Stimulated activated CD8-positive, alpha-beta memory T cell treated with anti-CD3 and anti-CD28 coated beads, Interleukin-15, amount 100 ng/mL, for 4 hours (primary cell): ENCODE results near the gene IFITM10.
"Not testable (repeated sequence)": the region's sequence is repeated elsewhere in the genome, so short reads cannot be mapped to it uniquely, and the experiment has no call there.

Source experiments
- DNase-seq, 2 donors: peaks; one replicate each; pipeline ENCODE4 v3.0.0-alpha.2; 2020; ENCODE audit warnings: low read depth in 2 of 2

Gene IFITM10

GRCh38 chr11:1691878-1692707 lies 58.3 kb downstream of the IFITM10 start:
- no peak for DNase-seq

- DNase-seq = no peak
Observed at GRCh38 chr11:1691026-1691877, 59.1 kb downstream of the IFITM10 start.

- no peak for DNase-seq
Observed at GRCh38 chr11:1690167-1691025, 60.0 kb downstream of the IFITM10 start.

GRCh38 chr11:1689250-1690166 lies 60.9 kb downstream of the IFITM10 start:
- not testable (repeated sequence) for DNase-seq

- DNase-seq = not testable (repeated sequence)
Observed at GRCh38 chr11:1688336-1688947, 62.0 kb downstream of the IFITM10 start.

GRCh38 chr11:1686220-1686619 lies 64.2 kb downstream of the IFITM10 start:
- not testable (repeated sequence) for DNase-seq

- DNase-seq = not testable (repeated sequence)
Observed at GRCh38 chr11:1684886-1685874, 65.2 kb downstream of the IFITM10 start.

GRCh38 chr11:1683904-1684572 lies 66.4 kb downstream of the IFITM10 start:
- not testable (repeated sequence) for DNase-seq

GRCh38 chr11:1683216-1683615 lies 67.2 kb downstream of the IFITM10 start:
- not testable (repeated sequence) for DNase-seq
